ENCODE results near the gene NGF.
"Not testable (repeated sequence)": the region's sequence is repeated elsewhere in the genome, so short reads cannot be mapped to it uniquely, and the experiment has no call there.

The NGF gene

DNA sequence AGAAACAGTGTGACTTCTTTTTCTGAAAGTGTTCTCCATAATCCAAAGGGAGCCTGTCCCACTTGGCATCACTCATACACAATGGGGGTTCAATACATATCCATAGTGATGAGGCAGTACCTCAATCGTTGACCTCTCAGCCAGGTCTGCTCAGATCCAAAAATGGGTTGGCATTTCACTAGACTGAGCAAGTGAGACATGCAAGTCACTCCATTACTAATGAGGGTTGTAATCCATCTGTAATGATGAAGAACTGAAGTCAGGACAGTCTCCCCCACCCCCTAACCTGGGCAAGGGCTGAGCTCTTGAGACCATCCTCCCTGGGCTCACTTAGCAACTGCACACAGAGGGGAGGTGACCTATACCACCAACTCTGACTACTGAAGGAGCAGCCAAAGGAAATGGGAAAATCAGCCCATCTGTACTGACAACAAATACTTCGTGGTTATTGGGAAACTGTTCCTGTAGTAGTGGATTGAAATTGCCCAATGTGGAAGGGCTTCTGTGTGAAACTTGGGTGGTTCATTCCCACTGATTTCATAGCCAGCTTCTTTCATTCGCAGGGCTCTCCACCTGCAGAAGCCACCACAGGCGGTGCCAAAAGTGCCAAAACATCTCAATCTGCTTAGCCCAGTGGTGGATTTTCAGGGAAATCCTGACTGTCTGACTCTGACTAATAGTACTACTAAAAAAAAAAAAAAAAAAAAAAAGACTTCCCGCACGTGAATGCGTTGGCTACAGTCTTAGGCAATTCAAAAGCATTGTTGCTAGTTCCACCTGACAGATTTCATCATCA is 5.0 kb downstream of the NGF start:
- no peak for DNase-seq

DNA sequence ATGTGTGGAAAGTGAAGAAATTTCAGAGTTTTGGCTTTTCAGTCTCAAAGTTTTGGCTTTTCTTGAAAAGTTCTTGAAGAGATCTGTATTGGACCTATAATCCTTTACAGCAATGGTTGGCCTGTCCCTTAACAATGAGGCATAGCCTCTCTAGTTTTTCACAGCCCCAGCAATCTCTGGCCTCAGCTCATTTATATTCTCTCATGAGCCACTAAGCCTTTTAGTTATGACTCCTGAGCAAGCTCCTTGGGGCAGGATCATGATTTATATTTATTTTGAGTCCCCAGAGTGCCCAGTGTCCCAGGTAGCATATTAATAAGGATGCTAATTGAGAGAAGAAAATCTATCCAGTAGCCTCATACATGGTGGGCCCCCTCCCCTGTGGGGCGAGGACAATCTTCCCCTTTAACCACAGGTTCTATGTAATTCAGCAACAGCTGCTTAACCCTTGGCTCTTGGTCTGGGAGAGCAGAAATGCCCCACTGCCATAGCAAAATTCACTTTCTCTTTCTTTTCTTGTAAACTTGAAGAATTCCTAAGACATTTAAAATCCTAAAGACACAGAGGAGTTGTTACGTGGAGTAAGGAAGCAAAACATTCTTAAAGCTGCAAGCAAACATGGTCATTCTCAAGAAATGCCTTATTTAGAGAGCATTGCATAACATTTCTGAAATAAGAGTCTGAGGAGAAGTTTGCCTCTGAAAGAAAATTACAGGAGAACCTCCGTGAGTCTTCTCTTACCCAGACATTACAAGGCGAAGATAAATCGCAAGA is 6.3 kb downstream of the NGF start:
- DNase-seq = no peak

DNA sequence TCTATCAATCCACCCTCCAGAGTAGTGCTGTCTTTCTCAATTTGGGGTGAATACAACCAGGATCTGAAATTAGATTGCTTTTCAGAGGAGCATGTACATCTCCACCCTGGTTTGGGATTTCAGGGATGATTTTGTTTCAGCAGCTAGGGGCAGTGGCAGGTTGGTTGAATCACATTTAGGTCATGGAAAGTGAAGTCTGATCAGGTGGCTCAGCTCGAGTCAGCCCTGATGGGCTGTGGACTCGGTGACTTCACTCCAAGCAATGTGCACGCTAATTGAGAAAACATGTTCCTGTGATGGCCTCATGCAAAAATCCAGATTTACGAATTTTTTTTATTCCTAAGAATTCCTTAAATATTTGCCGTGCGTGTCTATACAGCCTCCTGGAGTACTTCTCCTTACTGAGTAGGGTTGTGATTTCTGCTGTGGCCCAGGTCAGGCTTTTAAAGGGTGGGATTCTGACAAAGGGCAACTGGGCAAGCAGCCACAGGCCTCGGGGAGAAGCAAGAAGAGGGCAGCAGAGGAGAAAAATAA is 7.5 kb downstream of the NGF start:
- no peak for DNase-seq

DNA sequence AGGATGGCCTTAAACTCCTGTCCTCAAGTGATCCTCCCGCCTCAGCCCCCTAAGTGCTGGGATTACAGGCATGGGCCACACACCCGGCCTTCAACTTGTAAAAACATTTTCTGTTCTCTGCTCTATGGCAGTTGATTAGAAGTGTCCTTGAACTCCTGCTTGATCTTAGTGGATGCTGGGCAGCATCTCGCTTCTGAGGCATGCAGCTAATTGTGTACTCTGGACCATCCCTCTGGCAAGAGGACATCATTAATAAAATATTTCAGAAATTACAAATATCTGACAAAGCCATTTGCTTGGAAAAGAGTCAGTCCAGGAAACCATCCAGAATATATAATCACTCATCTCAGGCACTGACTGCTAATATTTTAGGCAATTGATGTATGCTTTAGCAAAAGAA is 8.1 kb downstream of the NGF start:
- DNase-seq = no peak

DNA sequence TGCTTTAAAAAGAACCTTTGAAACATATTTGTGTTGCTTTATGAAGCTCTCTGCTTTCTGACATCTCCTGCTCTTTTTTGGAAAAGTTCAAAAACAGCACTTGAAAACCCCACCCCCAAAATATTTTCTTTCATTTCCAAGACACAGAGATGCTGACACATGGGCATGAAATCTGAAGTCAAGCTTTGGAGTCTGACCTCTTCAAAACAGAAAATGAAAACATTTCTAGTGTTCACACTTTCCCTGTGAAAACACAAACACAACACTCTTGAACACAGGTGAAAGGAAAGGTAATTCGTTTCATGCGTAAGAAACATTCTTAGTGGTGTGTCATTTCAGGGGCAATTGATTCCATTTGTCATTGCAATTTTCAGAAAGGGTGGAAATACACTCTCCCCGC is 10.8 kb downstream of the NGF start:
- no peak for DNase-seq

DNA sequence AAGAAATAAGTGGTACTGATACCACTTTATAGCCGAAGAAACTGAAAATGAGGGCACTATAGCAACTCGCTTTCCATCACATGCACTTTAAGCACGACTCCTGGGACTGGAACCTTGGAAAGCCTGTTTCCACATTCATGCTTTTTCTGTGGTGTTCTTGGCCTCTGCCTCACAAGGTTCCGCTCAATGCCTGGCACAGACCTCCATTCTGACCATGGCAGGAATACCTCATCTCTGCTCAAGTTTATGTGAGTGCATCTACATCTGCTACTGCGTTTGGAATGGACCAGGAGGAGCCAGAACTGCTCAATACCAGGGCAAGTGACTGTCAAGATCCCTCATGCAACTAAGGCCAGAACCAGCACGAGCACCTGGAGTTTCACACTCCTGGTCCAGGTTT is 11.6 kb downstream of the NGF start:
- no peak for DNase-seq

DNA sequence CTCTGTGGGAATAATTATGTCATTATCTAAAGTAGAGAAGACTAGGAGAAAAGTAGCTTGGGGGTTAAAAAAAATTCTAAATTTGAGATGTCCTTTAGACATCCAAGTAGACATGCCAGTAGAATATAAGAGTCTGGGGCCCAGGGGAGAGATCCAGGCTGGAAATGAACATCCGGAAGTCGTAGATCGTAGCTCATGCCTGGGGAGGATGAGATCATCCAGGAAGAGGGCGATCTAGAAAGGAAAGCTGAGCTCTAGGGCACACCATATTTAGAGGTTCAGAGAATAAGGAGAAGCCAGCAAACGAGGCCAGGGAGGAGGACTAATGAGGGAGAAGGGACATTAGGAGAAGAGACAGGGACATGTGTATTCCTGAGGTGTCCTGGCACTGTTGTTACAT is 12.2 kb downstream of the NGF start:
- no peak for DNase-seq

DNA sequence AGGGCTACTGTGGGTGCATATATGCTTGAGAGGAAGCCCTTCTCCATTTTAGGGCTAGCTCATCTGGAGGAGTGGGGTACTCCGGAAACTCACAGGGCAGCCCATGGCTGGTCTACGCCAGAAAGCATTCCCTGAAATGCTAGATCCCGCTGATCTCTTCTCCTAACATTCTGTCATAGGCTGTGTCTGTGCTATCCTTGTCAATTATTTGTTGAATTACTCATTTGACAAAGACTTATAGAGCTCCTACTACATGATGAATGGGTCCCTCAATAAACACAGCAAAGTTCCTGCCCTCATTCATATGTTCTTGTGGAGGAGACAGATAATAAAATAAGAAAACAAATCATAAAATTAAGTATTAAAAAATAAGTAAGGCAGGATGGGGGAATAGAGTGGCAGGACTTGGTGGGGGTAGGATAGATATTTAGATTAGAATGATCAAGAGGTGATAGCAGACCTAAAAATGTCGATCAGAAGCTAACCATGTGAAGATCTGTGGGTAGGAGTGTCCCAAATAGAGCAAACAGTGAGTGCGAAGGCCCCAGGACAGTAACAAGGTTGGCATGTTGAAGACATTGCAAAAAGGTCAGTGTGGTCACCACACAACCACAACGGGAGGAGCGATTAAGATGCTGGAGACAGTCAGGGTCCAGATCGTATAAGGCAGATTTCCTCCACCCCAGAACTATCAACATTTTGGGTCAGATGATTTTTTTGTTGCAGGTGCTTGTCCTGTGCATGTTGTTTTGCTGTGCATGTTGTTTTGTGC is 13.2 kb downstream of the NGF start:
- no peak for DNase-seq

DNA sequence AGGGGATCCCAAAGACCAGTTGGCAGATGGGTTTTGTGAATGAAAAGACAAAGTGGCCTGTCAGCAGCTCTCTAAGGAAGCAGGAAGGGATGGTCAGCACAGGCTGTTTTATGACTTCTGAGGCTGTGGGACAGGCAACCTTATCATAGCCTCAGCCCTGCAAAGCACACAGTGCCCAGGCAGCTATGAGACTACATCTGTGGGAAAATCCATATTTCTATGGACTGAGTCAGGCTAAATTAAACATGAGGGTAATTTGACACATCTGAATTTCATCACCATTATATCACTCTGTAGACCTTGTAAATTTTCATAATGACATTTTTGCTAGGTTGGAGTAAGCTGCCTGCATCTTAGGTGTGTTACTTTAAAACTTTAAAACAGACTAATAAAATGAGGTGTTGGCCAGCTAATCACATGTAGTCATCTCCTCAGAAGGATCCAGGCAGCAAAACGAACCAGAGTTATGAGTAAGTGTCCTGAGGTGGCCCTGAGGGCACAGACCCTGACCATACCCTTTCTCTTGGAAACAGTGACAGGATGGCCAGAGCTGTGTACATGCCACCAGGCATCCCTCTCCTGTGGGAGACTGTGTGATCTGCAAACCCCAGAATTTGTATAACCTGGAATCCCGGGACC is 14.6 kb downstream of the NGF start:
- DNase-seq = no peak

DNA sequence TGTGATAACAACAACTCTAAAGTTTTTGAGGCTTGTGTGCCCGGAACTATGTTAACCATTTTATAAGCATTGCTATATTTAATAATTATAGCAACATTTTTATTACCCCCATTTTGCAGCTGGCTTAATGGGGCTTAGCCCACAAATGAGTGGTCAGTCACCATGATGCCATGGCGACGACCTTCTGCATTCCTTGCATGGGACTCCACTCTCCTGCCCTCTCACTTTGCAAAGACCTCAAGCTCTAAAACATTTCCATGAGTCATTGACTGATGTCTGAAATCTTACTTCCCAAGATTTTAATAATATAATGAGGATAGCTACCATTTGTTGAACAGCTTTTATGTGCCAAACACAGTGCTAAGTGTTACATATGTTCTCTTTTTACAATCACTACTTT is 15.4 kb downstream of the NGF start:
- no peak for DNase-seq

DNA sequence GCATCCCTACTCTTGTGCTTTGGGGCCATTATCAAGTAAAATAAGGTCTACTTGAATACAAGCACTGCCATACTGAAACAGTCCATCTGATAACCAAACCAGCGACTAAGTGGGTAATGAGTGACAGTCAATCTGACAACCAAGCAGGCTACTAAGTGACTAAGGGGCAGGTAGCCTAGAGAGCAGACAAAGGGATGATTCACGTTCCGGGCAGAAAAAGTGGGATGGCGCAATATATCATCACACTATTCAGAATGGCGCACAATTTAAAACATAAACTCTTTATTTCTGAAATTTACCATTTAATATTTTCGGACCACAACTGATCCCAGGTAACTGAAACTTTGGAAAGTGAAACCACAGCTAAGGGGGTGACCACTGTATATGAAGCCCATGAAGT is 17.7 kb downstream of the NGF start:
- DNase-seq = no peak

DNA sequence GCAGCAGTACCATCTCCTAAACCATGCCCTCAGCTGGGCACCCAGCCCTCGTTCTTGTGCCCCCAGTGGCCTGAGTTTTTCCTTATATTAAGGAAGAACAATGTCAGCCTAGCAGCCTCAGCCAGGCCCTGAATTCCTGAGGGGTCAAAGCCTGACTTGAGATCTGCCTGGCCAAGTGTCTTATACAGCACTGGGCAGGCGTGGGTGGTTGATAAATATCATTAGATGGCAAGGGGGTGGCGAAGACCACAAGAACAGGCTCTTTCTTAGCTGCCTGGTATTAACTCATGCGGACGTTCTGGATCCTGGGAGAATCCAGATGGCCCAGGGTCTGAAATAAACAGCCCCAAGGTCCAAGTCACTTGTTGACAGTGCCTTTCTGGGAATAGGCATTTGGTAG is 18.3 kb downstream of the NGF start:
- DNase-seq = no peak

DNA sequence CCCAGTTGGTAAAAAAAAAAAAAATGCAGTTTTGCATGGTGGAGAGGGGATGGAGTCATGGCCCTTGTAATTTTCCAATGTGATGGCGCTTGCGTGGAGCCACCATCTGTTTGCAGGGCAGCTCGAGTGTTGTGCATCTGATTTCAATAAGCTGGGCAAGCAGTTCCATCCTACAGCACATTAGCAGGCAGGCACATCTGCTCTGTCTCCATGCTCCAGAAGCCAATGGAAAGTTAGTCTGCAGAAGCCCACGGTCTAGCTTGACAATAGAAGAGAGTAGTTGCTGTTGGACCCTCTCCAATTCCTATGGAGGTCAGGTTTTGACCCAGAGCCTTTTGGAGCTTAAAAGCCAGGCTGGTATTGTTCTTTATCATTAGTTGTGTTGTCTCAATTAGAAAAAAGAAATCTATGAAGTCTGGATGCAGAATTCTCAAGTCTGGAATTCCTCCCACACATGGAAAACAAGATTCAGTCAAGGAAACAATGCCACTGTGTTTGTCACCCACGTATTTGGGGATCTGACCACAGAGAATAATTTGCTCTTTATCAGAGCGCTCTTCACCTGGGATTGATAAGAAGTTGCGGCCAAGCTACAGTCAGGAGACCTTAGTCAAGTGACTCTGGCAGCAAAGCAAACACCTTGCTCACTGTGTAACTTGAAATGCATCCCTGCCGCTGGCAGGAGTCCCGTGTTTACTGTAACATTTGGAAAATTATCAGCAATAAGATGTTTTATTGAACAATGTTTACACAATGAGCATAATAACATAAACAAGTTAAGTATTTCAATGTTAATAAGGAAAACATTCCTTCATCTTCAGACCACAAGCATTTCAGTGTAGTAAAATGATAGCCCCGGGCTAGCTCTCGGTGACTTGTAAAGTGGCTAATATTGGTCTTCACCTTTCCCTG is 20.7 kb downstream of the NGF start:
- DNase-seq = no peak

DNA sequence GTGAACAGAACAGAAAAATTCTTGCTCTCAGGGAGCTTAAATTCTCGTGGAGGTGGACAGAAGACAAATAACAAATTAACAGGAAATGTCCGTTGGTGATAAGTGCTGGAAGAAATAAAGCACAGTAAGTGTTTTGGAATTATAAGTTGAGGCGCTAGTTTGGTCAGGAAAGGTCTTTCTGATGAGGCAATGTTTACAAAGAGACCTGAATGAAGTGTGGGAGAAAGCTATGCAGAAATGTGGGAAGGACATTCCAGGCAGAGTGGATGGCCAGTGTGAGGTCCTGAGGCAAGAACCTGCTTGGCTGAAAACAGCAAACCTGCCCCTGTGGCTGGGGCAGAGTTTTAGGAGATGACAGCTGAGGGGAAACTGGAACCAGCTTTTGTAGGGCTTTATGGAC is 23.3 kb downstream of the NGF start:
- DNase-seq = no peak

DNA sequence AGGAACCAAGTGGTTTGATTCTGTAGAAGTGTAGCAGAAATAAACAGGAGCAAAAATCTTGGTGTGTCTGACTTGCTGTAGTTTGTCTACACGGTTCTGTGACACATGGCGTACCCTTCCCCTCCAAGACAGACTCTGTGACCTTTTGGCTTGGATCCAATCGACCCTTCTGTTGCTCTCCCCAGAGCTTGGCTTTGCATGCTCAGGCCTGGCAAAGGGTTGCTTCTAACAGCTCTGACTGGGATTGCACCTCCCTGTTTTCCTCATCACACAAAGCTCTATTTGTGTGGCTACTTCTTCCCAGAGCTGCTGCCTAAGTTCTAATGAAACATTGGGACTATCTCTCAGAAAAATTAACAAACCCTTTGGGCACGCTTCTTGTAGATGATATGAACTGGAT is 24.0 kb downstream of the NGF start:
- no peak for DNase-seq

DNA sequence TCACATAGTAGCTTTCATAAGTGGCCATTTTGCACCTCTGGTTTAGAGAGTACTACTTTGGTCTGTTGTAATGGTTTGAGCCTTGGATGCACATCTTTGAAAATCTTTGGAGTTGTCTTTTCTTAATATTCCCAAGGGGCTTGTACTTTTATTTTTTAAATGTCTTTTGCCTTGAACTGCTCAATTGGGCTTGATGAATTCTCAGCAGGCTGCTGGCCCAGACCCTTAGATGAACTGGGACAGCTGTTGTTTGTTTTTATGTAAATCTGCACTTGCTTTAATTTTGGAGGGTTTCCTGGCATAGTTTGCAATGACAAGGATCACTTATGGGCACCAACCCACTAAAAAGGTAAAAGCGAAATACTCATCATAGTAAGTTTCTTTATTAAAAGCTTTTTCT is 24.9 kb downstream of the NGF start:
- DNase-seq = no peak

DNA sequence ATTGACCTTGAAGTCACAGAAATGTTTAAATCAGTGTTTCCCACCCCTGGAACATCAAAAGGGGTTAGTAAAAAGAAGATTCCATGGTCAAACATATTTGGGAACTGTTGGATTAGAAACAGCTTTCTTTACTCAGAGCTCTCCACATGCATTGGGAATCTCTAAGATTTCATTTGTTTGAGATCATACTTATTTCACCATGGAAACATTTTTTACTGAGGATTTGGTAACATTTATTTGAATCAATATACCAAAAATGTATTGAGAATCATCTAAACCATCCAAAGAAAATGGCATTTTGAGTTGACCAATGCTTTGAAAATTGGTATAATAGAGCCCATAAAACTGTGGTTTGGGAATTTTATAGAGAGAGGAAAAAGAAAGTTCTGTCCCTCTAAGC is 25.3 kb downstream of the NGF start:
- DNase-seq = no peak

DNA sequence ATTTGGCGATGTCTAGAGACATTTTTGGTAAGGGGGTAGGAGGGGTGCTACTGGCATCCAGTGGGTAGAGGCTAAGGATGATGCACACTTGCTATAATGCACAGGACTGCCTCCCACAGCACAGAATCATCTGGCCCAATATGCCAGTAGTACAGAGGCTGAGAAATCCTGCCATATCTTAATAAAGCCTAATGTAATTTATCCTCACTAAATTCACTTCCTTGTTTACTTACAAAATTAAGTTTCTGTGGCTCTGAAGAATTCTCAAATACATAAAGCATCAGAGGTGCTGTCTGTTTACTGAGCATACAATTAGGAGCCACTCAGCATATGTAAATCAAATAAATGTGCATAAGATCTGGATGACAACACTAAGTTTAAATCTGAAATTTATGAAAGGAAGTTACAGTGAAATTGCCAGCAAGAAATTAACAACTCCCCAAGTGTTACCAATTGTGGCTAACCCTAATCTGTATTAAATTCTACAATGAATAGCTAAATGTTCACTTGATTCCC is 26.5 kb downstream of the NGF start:
- no peak for DNase-seq

DNA sequence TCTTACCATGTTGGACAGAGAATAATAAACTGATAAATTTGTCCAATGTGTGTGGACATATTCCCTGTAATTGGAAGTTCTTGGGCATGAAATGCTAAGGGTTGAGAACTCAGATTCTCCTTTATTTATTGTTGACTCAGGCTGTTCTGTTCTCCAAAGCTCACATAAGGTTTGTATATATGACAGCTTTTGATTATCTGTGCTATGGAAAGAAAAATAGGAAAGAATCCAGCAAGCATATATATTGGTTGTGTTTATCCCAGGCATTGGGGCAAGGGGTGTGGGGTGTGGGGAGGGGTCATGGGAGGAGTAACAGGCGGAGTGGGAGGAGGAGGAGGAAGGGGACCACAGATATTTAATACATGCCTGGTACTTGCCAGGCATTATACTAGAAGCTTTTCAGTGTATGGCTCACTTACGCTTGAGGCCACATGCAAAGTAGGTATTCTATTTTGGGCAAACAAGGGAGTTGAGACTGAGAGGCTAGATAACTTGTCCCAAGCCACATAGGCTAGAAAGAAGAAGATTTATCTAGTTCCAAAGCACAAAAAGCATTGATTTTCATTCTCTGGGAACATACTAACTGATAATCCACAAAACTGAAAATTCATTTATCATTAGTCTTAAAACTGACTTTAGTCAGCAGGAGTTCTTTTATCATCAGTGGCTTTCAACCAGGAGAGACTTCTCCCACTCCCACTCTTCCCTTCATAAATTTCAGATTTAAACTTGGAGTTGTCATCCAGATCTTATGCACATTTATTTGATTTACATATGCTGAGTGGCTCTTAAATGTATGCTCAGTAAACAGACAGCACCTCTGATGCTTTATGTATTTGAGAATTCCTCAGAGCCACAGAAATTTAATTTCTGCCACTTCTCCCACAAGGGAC is 27.2 kb downstream of the NGF start:
- no peak for DNase-seq

DNA sequence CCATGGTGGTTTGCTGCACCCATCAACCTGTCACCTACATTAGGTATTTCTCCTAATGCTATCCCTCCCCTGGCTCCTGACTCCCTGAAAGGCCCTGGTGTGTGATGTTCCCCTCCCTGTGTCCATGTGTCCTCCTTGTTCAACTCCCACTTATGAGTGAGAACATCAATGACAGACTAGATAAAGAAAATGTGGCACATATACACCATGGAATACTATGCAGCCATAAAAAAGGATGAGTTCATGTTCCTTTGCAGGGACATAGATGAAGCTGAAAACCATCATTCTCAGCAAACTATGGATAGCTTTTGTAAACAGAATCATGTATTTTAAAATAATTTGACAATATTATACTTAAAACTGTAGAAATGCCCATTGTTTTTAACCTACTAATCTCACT is 28.5 kb downstream of the NGF start:
- not testable (repeated sequence) for DNase-seq

DNA sequence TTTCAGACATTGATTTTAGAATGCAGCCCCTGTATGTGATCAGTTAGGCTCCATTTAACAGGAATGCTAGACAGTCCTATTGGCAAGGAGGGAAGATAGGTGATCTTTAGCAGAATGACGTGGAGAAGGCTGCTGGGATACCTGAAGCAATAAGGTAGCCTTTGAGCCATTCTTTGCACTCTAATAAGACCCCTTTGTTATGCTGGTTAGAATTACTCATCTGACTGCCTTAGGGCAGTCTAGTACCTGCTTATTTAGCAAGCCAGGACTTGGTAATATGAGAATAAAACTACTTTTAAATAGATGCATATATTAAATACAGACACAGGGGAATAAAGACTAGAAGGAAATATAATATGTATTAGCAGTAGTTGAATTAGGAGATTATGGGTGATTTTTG is 29.1 kb downstream of the NGF start:
- no peak for DNase-seq
